Liver (tissue), 9 donors: Measurements from ENCODE around the gene ERGIC1. TPM values are rescaled to one million over a fixed set of nuclear protein-coding genes. Genes with fewer than 3 reads are reported as not detected.
A peak's percentile ranks its signal among the peaks of the same experiment; 100 is the strongest.

ENCODE experiments used
- DNase-seq: peaks from one replicate; pipeline ENCODE4 v3.0.0-alpha.2; 2017; ENCODE audit warnings: low spot score
- H3K27ac ChIP-seq, 2 donors: one replicate each; pipeline ENCODE4 v1.7.0; 2013; ENCODE audit warnings: inconsistent platforms in 2 of 2, low read length in 2 of 2, control low read depth in 1 of 2, low read depth in 1 of 2, mild to moderate bottlenecking in 1 of 2
- H3K27me3 ChIP-seq, 4 donors: one replicate each; pipeline versions ENCODE4 v1.6.1 to v1.7.0; 2013; ENCODE audit warnings: low read length in 3 of 4, inconsistent platforms in 1 of 4, mild to moderate bottlenecking in 1 of 4, moderate library complexity in 1 of 4; ENCODE audit not compliant: control insufficient read depth in 4 of 4, insufficient read depth in 4 of 4
- H3K36me3 ChIP-seq, 4 donors: one replicate each; pipeline versions ENCODE4 v1.6.1 to v1.7.0; 2013; ENCODE audit warnings: low read length in 3 of 4, mild to moderate bottlenecking in 3 of 4, low read depth in 1 of 4, moderate library complexity in 1 of 4; ENCODE audit not compliant: control insufficient read depth in 4 of 4, insufficient read depth in 3 of 4
- H3K4me1 ChIP-seq, 4 donors: one replicate each; pipeline versions ENCODE4 v1.6.1 to v1.7.0; 2013; ENCODE audit warnings: low read length in 3 of 4, mild to moderate bottlenecking in 3 of 4, moderate library complexity in 1 of 4; ENCODE audit not compliant: control insufficient read depth in 4 of 4, insufficient read depth in 4 of 4
- H3K4me3 ChIP-seq, 3 donors: one replicate each; pipeline versions ENCODE4 v1.6.1 to v1.7.0; 2013; ENCODE audit warnings: low read length in 3 of 3, control low read depth in 1 of 3, low read depth in 1 of 3, mild to moderate bottlenecking in 1 of 3
- H3K9ac ChIP-seq, 2 donors: one replicate each; pipeline ENCODE4 v1.7.0; 2013; ENCODE audit warnings: low read length in 2 of 2, mild to moderate bottlenecking in 2 of 2, moderate library complexity in 2 of 2, control low read depth in 1 of 2, low read depth in 1 of 2
- H3K9me3 ChIP-seq, 4 donors: one replicate each; pipeline versions ENCODE4 v1.6.1 to v1.7.0; 2013; ENCODE audit warnings: low read length in 3 of 4; ENCODE audit not compliant: control insufficient read depth in 4 of 4
- ATF3 ChIP-seq: IDR thresholded peaks from 2 replicates; pipeline ENCODE4 v1.6.1; 2016; ENCODE audit warnings: antibody characterized with exemption
- CTCF ChIP-seq: fragments of 150-350 bp; IDR thresholded peaks from 2 replicates; pipeline ENCODE4 v1.5.1; 2017; ENCODE audit warnings: improper control_type of control experiment, low read depth, low read length; ENCODE audit not compliant: missing input control
- EGR1 ChIP-seq, 2 donors: IDR thresholded peaks; 2 replicates each; pipeline ENCODE4 v1.6.1; 2016 to 2018; ENCODE audit warnings: antibody characterized with exemption in 2 of 2, low read depth in 2 of 2
- FOXA1 ChIP-seq: IDR thresholded peaks from 2 replicates; pipeline ENCODE4 v1.6.1; 2016; ENCODE audit warnings: antibody characterized with exemption
- FOXA2 ChIP-seq: IDR thresholded peaks from 2 replicates; pipeline ENCODE4 v1.6.1; 2016; ENCODE audit warnings: antibody characterized with exemption
- GABPA ChIP-seq, 2 donors: IDR thresholded peaks in 1 of 2; conservative IDR thresholded peaks in 1 of 2; 2 replicates each; pipeline ENCODE4 v1.6.1; 2016; ENCODE audit warnings: antibody characterized with exemption in 2 of 2, mild to moderate bottlenecking in 1 of 2, moderate library complexity in 1 of 2
- HNF4A ChIP-seq, 2 donors: conservative IDR thresholded peaks; 2 replicates each; pipeline ENCODE4 v1.6.1; 2016; ENCODE audit warnings: antibody characterized with exemption in 2 of 2, mild to moderate bottlenecking in 2 of 2
- HNF4G ChIP-seq: IDR thresholded peaks from 2 replicates; pipeline ENCODE4 v1.6.1; 2016; ENCODE audit warnings: antibody characterized with exemption
- JUND ChIP-seq, 2 donors: IDR thresholded peaks; 2 replicates each; pipeline ENCODE4 v1.6.1; 2016; ENCODE audit warnings: antibody characterized with exemption in 2 of 2
- MAX ChIP-seq: IDR thresholded peaks from 2 replicates; pipeline ENCODE4 v1.6.1; 2016; ENCODE audit warnings: antibody characterized with exemption
- NR2F2 ChIP-seq: IDR thresholded peaks from 2 replicates; pipeline ENCODE4 v1.6.1; 2016; ENCODE audit warnings: antibody characterized with exemption
- RAD21 ChIP-seq, 2 donors: IDR thresholded peaks; 2 replicates each; pipeline ENCODE4 v1.6.1; 2016; ENCODE audit warnings: antibody characterized with exemption in 2 of 2, mild to moderate bottlenecking in 2 of 2
- REST ChIP-seq: IDR thresholded peaks from 2 replicates; pipeline ENCODE4 v1.6.1; 2016; ENCODE audit warnings: antibody characterized with exemption, mild to moderate bottlenecking
- RXRA ChIP-seq, 2 donors: IDR thresholded peaks; 2 replicates each; pipeline ENCODE4 v1.6.1; 2017 to 2018; ENCODE audit warnings: antibody characterized with exemption in 2 of 2, mild to moderate bottlenecking in 1 of 2
- SP1 ChIP-seq: IDR thresholded peaks from 2 replicates; pipeline ENCODE4 v1.6.1; 2018; ENCODE audit warnings: antibody characterized with exemption, mild to moderate bottlenecking
- YY1 ChIP-seq: IDR thresholded peaks from 2 replicates; pipeline ENCODE4 v1.6.1; 2016; ENCODE audit warnings: antibody characterized with exemption, mild to moderate bottlenecking
- ZBTB33 ChIP-seq: IDR thresholded peaks from 2 replicates; pipeline ENCODE4 v1.6.1; 2016; ENCODE audit warnings: antibody characterized with exemption
- WGBS: extraction: QIAGEN DNeasy Blood & Tissue Kit; methylation state at CpG from one replicate; pipeline ENCODE4 v1.1.7; 2013; 5-methylcytosine and 5-hydroxymethylcytosine counted together
- polyA plus RNA-seq, 2 donors: library from polyadenylated mRNA; stranded (reverse) in 1 of 2; unstranded in 1 of 2; fragments of 200-250 nt in 1 of 2; fragments of >200 nt in 1 of 2; fragmentation: Nextera tagmentation in 1 of 2; extraction: Ambion mirVana in 1 of 2; gene quantifications; one replicate each; pipeline versions ENCODE4 v1.2.1 to v1.2.3, GENCODE V29; 2013 to 2015
- total RNA-seq, 2 donors: library from RNA; depleted of rRNA; stranded (reverse); fragments of >200 nt; gene quantifications; one replicate each; pipeline ENCODE4 v1.2.3, GENCODE V29; 2014
- donor health status: healthy.
- donor health status: healthy.
- donor health status: healthy.
- donor health status: healthy.
- donor health status: healthy.

The ERGIC1 gene
- total and polyA plus RNA-seq, 4 donors, result 45.4 to 155 (median 101) TPM

GRCh38 chr5:172867761-172868435 is 33.8 kb downstream of the ERGIC1 start:
- 77% methylated on average over 11 of the region's 11 CpGs for WGBS
- DNase-seq, result no peak
- peaks cover 18 to 63% (median 45%) of the 10 kb centered on the region in 4 donors for H3K4me1 ChIP-seq
- no peak overlapping the region for H3K4me3 ChIP-seq
- TF ChIP-seq GABPA (IDR thresholded peaks at IDR 0.05 in 1 of 2, conservative IDR thresholded peaks at IDR 0.05 in 1 of 2) (no peak), REST (no peak), YY1 (no peak), SP1 (no peak), JUND (IDR thresholded peaks at IDR 0.05) (no peak), FOXA1 (no peak), ATF3 (no peak), ZBTB33 (no peak), NR2F2 (no peak), HNF4A (conservative IDR thresholded peaks at IDR 0.05) (no peak), HNF4G (no peak), EGR1 (IDR thresholded peaks at IDR 0.05; ENCODE audit: low read depth in 2 of 2) (no peak)
- no peaks in the 10 kb centered on the region for H3K27me3 ChIP-seq
- H3K36me3 ChIP-seq, result no peaks in the 10 kb centered on the region
- no peaks in the 10 kb centered on the region for H3K9me3 ChIP-seq
- peak overlapping the region; percentile 96 to 98 for H3K27ac ChIP-seq
- H3K9ac ChIP-seq, result peak overlapping the region in 1 of 2 donors; percentile 75

- Histone ChIP-seq H3K27me3 (no peaks in the 10 kb centered on the region), H3K4me1 (peaks cover 18 to 58% (median 45%) of the 10 kb centered on the region in 4 donors), H3K9ac (peak overlapping the region in 1 of 2 donors; percentile 75), H3K27ac (peak overlapping the region; percentile 96 to 98), H3K36me3 (no peaks in the 10 kb centered on the region), H3K4me3 (no peak overlapping the region), H3K9me3 (no peaks in the 10 kb centered on the region)
- no peak for DNase-seq
- WGBS, result 66% methylated on average over 9 of the region's 9 CpGs
- TF ChIP-seq NR2F2 (peak; percentile 17), HNF4A (conservative IDR thresholded peaks at IDR 0.05) (peak in 1 of 2 donors; percentile 66), ATF3 (no peak), SP1 (no peak), RAD21 (IDR thresholded peaks at IDR 0.05) (no peak), RXRA (IDR thresholded peaks at IDR 0.05) (peak in 1 of 2 donors; percentile 43), FOXA2 (no peak), JUND (IDR thresholded peaks at IDR 0.05) (peak in 1 of 2 donors; percentile 53), HNF4G (no peak), GABPA (IDR thresholded peaks at IDR 0.05 in 1 of 2, conservative IDR thresholded peaks at IDR 0.05 in 1 of 2) (peak in 1 of 2 donors; percentile 8), YY1 (no peak), EGR1 (IDR thresholded peaks at IDR 0.05; ENCODE audit: low read depth in 2 of 2) (no peak), CTCF (no peak), REST (no peak), MAX (no peak)
Observed at GRCh38 chr5:172868436-172868923, 34.4 kb downstream of the ERGIC1 start.
